CD4-positive, alpha-beta T cell treated with Interleukin-4 for 1 hour (primary cell): ENCODE data around the gene NINJ2.

Experiments
- DNase-seq, 2 donors: peaks; one replicate each; pipeline ENCODE4 v3.0.0-alpha.2; 2020 to 2022

The NINJ2 gene

GRCh38 chr12:612293-612692 is 51.0 kb downstream of the NINJ2 start:
- DNase-seq, result no peak

- no peak for DNase-seq
Observed at GRCh38 chr12:611721-612120, 51.5 kb downstream of the NINJ2 start.

- DNase-seq, result no peak
Observed at GRCh38 chr12:608921-609320, 54.3 kb downstream of the NINJ2 start.

- no peak for DNase-seq
Observed at GRCh38 chr12:608413-608812, 54.8 kb downstream of the NINJ2 start.

DNA sequence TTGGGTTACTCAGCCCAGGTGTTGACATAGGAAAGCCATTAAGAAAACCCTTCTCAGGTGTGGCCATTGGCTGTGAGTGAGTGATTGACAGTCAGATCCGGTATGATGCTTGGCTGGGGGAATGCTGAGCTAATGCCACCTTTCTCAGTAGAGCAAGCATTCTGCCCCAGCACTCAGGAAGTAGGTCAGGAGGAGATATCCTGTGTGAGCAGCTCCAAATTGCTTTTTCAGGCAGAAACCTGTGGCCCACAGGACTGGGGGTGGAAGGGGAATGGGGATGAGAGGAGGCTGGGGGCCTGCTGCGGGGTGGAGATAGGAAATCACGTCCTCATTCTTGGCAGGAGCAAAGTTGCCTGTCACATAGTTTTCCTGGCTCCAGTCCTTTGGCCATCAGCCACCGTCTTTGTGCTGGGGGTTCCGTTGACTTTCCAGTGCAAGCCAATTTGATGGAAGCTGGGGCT is 55.7 kb downstream of the NINJ2 start:
- DNase-seq, result no peak

GRCh38 chr12:604956-605355 is 58.3 kb downstream of the NINJ2 start:
- no peak for DNase-seq

GRCh38 chr12:602700-603068 is 60.6 kb downstream of the NINJ2 start:
- no peak for DNase-seq

DNA sequence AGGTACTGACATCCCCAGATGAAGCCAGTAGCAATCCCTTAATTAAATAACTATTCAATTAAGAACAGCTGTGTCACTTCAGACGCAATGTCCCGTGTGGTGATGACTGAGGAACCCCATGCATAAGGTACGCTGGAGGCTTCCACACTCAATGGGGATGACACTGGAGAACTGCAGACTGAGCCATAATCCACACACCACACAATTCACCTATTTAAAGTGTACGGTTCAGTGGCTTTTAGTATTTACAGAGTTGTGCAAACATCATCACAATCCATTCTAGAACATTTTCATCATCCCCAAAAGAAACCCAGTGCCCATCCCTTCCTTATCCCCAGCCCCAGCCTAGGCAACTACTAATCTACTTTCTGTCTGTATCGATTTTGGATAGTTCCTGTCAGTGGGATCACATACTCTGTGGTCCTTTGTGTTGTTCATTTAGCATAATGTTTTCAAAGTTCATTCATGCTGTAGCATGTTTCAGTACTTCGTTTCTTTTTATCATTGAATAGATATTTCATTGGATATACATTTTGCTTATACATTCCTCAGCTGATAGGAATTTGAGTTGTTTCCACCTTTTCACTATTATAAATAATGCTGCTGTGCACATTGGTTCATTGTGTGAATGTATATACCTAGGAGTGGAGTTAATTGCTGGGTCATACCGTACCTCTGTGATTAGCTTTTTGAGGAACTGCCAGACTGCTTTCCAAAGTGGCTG is 61.1 kb downstream of the NINJ2 start:
- no peak for DNase-seq

- no peak for DNase-seq
Observed at GRCh38 chr12:599756-600155, 63.5 kb downstream of the NINJ2 start.

GRCh38 chr12:597926-598568 is 65.2 kb downstream of the NINJ2 start:
- no peak for DNase-seq

DNA sequence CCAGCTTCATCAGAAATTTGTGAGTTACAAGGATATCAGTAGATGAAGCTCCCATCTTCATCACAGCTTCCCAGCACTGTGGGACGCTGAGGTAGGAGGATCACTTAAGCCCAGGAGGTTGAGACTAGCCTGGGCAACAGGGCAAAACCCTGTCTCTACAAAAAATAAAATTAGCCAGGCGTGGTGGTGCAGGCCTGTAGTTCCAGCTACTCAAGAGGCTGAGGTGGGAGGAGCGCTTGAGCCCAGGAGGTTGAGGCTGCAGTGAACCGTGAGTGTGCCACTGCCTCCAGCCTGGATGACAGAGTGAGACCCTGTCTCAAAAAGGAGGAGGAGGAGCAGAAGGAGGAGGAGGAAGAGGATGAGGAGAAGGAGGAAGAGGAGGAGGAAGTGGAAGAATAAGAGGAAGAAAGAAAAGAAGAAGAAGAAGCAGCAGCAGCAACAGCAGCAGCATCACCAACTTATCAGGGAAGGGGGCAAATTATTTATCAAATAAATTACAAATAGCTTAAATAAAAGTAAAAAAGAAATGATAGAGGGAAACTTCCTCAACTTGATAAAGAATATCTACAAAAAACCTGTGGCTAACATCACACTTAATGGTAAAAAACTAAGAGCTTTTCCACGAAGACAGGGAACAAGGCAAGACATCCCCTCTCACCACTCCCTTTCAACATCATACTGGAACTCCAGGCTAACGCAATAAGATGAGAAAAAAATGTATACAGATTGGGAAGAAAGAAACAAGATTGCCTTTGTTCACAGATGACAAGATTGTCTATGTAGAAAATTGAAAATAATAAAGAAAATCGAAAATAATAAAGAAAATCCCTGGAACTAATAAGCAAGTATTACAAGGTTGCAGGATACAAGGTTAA is 69.6 kb downstream of the NINJ2 start:
- no peak for DNase-seq

DNA sequence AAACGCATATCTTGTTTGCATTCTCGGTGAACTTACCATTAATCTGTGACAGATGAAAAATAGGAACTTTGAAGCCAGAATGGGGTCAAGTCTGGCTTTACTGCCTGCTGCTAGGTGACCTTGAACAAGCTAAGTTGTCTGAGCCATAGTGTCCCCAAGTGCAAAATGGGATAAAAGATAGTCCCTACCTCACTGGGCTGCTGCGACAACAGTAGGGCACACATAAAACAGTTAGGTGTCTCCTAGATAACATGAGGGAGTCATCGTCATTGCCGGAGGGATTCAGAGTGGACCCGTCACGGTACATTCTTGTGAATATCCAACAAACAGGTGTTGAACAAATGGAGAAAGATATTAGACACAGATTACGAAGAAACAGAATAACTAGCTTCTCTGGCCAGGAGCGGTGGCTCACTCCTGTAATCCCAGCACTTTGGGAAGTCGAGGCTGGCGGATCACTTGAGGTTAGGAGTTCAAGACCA is 71.2 kb downstream of the NINJ2 start:
- DNase-seq, result no peak

DNA sequence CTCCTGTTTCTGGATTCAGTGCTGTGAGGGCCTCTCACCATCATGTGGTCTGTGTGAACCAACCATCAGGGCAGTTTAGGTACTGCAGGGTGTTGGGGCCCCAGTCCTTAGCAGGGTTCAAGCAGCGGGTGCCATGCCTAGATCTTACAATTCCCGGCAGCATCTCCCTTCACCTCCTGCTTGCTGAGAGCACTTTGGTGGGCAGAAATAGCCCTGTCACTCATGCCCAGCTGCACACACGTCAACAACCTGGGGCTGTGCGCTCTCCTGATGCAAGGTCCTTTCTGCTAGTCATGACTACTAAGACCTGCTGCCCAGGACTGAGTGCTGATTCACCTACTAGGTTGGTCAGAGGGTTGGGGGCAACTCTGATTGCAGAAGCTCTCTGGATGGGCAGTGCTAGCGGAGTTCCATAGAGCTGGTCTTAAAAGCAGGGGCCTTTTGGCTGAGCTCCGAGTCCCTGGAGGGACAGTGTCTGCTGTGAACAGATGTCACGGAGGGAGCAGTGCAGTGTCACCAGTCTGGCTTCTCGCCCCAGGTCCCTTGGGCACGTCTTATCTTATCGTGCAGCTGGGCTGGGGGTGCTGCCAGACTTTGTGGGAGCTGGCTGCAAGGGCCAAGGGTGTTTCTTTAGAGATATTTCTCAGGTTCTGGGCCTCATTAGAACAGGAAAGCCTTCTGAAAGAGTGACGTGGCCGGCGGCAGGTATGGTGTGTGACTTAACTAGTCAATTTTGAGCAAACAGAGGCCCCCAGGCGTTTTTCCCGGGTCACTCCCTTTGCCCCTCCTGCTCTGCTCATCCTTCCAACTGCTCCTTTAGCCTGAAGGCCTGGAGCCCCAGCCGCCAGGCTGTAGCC is 71.8 kb downstream of the NINJ2 start:
- no peak for DNase-seq

DNA sequence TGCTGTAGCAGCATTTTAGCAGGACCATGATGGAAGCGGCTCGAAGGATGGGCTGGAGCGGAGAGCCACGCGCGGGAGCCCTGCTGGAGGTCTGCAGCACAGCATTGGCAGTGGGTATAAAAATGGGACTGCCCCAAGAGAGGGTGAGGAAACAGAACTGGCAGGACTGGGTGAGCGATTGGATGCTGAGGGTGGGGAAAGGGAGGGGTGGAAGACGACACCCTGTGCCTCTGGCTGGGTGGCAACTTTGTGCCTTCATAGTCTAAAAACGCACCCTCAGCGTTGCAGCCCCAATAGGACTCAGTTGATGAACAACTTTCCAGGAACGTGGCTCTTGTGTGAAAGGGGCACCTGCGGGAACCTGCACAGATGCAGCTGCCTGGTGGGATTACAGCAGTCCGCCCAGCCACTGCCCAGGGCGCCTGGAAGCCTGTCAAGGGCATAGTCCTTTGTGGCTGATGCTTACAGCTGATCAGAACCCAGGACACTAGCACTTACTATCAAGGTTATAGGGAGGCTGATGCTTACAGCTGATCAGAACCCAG is 73.0 kb downstream of the NINJ2 start:
- DNase-seq, result no peak

- no peak for DNase-seq
Observed at GRCh38 chr12:588646-589045, 74.6 kb downstream of the NINJ2 start.

DNA sequence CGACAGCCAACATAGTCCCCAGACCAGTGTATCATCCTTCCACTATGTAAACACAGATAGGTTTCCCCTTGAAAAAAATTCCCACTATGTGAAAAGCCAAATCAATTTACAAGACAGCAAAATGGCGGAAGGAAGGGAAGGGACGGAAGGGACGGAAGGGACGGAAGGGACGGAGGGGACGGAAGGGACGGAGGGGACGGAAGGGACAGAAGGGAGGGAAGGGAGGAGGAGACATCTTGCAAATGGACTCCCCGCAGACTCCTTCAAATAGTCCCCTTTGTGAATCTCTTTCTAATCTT is 75.3 kb downstream of the NINJ2 start:
- no peak for DNase-seq

DNA sequence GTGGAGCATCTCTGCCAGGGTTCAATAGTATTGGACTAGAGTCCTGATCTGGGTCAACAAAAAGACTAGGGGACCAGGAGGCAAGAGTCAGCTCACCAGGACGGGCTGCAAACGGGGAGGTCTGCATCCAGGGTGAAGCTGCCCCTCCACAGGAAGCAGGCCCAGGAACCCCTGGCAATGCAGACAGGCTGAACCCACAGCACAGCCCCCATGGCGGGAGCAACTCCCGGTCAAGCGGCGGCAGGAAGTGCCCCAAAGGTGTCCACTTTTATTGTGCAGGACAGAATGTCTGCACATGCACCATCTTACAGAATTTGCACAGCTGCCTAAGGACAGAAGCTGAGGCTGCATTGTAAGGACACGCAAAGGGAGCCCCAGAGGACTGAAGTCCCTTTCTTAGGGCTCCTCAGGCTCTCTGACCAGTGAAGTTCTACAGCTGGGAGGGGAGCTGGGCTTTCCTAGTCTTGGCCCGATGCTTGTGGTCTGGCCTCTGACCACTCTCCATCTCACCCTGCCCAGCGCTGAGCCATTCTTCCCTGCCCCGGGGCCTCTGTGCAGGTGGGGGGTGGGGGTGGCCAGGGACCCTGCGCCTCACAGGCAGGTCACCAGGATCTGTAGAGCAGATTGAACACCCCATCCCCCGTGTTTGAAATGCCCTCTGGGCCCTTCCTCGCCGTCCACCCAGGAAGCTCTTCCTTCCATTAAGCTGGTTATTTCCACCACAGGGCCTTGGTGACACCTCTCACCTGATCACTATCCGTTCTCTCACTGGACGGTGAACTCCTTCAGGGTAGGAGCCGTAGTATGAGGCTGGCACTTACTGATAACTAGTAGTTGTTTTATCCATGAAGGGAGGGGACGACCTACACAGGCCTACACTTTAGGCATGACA is 75.9 kb downstream of the NINJ2 start:
- DNase-seq, result no peak

GRCh38 chr12:586318-587071 is 76.8 kb downstream of the NINJ2 start:
- DNase-seq, result no peak

- no peak for DNase-seq
Observed at GRCh38 chr12:585062-586061, 77.9 kb downstream of the NINJ2 start.
